Liver (tissue), 9 donors: ENCODE measurements around the gene KRTAP5-1. TPM values are rescaled to one million over a fixed set of nuclear protein-coding genes. Genes with fewer than 3 reads are reported as not detected.

ENCODE experiments used
- DNase-seq: peaks from one replicate; pipeline ENCODE4 v3.0.0-alpha.2; 2017; ENCODE audit warnings: low spot score
- H3K27ac ChIP-seq, 2 donors: one replicate each; pipeline ENCODE4 v1.7.0; 2013; ENCODE audit warnings: inconsistent platforms in 2 of 2, low read length in 2 of 2, control low read depth in 1 of 2, low read depth in 1 of 2, mild to moderate bottlenecking in 1 of 2
- H3K27me3 ChIP-seq, 4 donors: one replicate each; pipeline versions ENCODE4 v1.6.1 to v1.7.0; 2013; ENCODE audit warnings: low read length in 3 of 4, inconsistent platforms in 1 of 4, mild to moderate bottlenecking in 1 of 4, moderate library complexity in 1 of 4; ENCODE audit not compliant: control insufficient read depth in 4 of 4, insufficient read depth in 4 of 4
- H3K36me3 ChIP-seq, 4 donors: one replicate each; pipeline versions ENCODE4 v1.6.1 to v1.7.0; 2013; ENCODE audit warnings: low read length in 3 of 4, mild to moderate bottlenecking in 3 of 4, low read depth in 1 of 4, moderate library complexity in 1 of 4; ENCODE audit not compliant: control insufficient read depth in 4 of 4, insufficient read depth in 3 of 4
- H3K4me1 ChIP-seq, 4 donors: one replicate each; pipeline versions ENCODE4 v1.6.1 to v1.7.0; 2013; ENCODE audit warnings: low read length in 3 of 4, mild to moderate bottlenecking in 3 of 4, moderate library complexity in 1 of 4; ENCODE audit not compliant: control insufficient read depth in 4 of 4, insufficient read depth in 4 of 4
- H3K4me3 ChIP-seq, 3 donors: one replicate each; pipeline versions ENCODE4 v1.6.1 to v1.7.0; 2013; ENCODE audit warnings: low read length in 3 of 3, control low read depth in 1 of 3, low read depth in 1 of 3, mild to moderate bottlenecking in 1 of 3
- H3K9ac ChIP-seq, 2 donors: one replicate each; pipeline ENCODE4 v1.7.0; 2013; ENCODE audit warnings: low read length in 2 of 2, mild to moderate bottlenecking in 2 of 2, moderate library complexity in 2 of 2, control low read depth in 1 of 2, low read depth in 1 of 2
- H3K9me3 ChIP-seq, 4 donors: one replicate each; pipeline versions ENCODE4 v1.6.1 to v1.7.0; 2013; ENCODE audit warnings: low read length in 3 of 4; ENCODE audit not compliant: control insufficient read depth in 4 of 4
- CTCF ChIP-seq: fragments of 150-350 bp; IDR thresholded peaks from 2 replicates; pipeline ENCODE4 v1.5.1; 2017; ENCODE audit warnings: improper control_type of control experiment, low read depth, low read length; ENCODE audit not compliant: missing input control
- EGR1 ChIP-seq, 2 donors: IDR thresholded peaks; 2 replicates each; pipeline ENCODE4 v1.6.1; 2016 to 2018; ENCODE audit warnings: antibody characterized with exemption in 2 of 2, low read depth in 2 of 2
- FOXA1 ChIP-seq: IDR thresholded peaks from 2 replicates; pipeline ENCODE4 v1.6.1; 2016; ENCODE audit warnings: antibody characterized with exemption
- FOXA2 ChIP-seq: IDR thresholded peaks from 2 replicates; pipeline ENCODE4 v1.6.1; 2016; ENCODE audit warnings: antibody characterized with exemption
- GABPA ChIP-seq, 2 donors: IDR thresholded peaks in 1 of 2; conservative IDR thresholded peaks in 1 of 2; 2 replicates each; pipeline ENCODE4 v1.6.1; 2016; ENCODE audit warnings: antibody characterized with exemption in 2 of 2, mild to moderate bottlenecking in 1 of 2, moderate library complexity in 1 of 2
- HNF4A ChIP-seq, 2 donors: conservative IDR thresholded peaks; 2 replicates each; pipeline ENCODE4 v1.6.1; 2016; ENCODE audit warnings: antibody characterized with exemption in 2 of 2, mild to moderate bottlenecking in 2 of 2
- HNF4G ChIP-seq: IDR thresholded peaks from 2 replicates; pipeline ENCODE4 v1.6.1; 2016; ENCODE audit warnings: antibody characterized with exemption
- JUND ChIP-seq, 2 donors: IDR thresholded peaks; 2 replicates each; pipeline ENCODE4 v1.6.1; 2016; ENCODE audit warnings: antibody characterized with exemption in 2 of 2
- NR2F2 ChIP-seq: IDR thresholded peaks from 2 replicates; pipeline ENCODE4 v1.6.1; 2016; ENCODE audit warnings: antibody characterized with exemption
- RAD21 ChIP-seq, 2 donors: IDR thresholded peaks; 2 replicates each; pipeline ENCODE4 v1.6.1; 2016; ENCODE audit warnings: antibody characterized with exemption in 2 of 2, mild to moderate bottlenecking in 2 of 2
- REST ChIP-seq: IDR thresholded peaks from 2 replicates; pipeline ENCODE4 v1.6.1; 2016; ENCODE audit warnings: antibody characterized with exemption, mild to moderate bottlenecking
- RXRA ChIP-seq, 2 donors: IDR thresholded peaks; 2 replicates each; pipeline ENCODE4 v1.6.1; 2017 to 2018; ENCODE audit warnings: antibody characterized with exemption in 2 of 2, mild to moderate bottlenecking in 1 of 2
- SP1 ChIP-seq: IDR thresholded peaks from 2 replicates; pipeline ENCODE4 v1.6.1; 2018; ENCODE audit warnings: antibody characterized with exemption, mild to moderate bottlenecking
- TAF1 ChIP-seq: conservative IDR thresholded peaks from 2 replicates; pipeline ENCODE4 v1.6.1; 2016; ENCODE audit warnings: antibody characterized with exemption, mild to moderate bottlenecking
- YY1 ChIP-seq: IDR thresholded peaks from 2 replicates; pipeline ENCODE4 v1.6.1; 2016; ENCODE audit warnings: antibody characterized with exemption, mild to moderate bottlenecking
- ZBTB33 ChIP-seq: IDR thresholded peaks from 2 replicates; pipeline ENCODE4 v1.6.1; 2016; ENCODE audit warnings: antibody characterized with exemption
- WGBS: extraction: QIAGEN DNeasy Blood & Tissue Kit; methylation state at CpG from one replicate; pipeline ENCODE4 v1.1.7; 2013; 5-methylcytosine and 5-hydroxymethylcytosine counted together
- polyA plus RNA-seq, 2 donors: library from polyadenylated mRNA; stranded (reverse) in 1 of 2; unstranded in 1 of 2; fragments of 200-250 nt in 1 of 2; fragments of >200 nt in 1 of 2; fragmentation: Nextera tagmentation in 1 of 2; extraction: Ambion mirVana in 1 of 2; gene quantifications; one replicate each; pipeline versions ENCODE4 v1.2.1 to v1.2.3, GENCODE V29; 2013 to 2015
- total RNA-seq, 2 donors: library from RNA; depleted of rRNA; stranded (reverse); fragments of >200 nt; gene quantifications; one replicate each; pipeline ENCODE4 v1.2.3, GENCODE V29; 2014
- TF ChIP-seq, protein P1 (sequence below): IDR thresholded peaks from 2 replicates; pipeline ENCODE4 v1.6.1; 2016; ENCODE audit warnings: antibody characterized with exemption
- TF ChIP-seq, protein P2 (sequence below): IDR thresholded peaks from 2 replicates; pipeline ENCODE4 v1.6.1; 2016; ENCODE audit warnings: antibody characterized with exemption
- donor health status: healthy.
- donor health status: healthy.
- donor health status: healthy.
- donor health status: healthy.
- donor health status: healthy.

The KRTAP5-1 gene
- total and polyA plus RNA-seq, 4 donors = not detected

- no peak for TF ChIP-seq ZBTB33
- no peak for TF ChIP-seq JUND (IDR thresholded peaks at IDR 0.05)
- TF ChIP-seq, protein P1, sequence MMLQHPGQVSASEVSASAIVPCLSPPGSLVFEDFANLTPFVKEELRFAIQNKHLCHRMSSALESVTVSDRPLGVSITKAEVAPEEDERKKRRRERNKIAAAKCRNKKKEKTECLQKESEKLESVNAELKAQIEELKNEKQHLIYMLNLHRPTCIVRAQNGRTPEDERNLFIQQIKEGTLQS = no peak
- TF ChIP-seq SP1 = no peak
- no peak for TF ChIP-seq RXRA (IDR thresholded peaks at IDR 0.05)
- TF ChIP-seq HNF4A (conservative IDR thresholded peaks at IDR 0.05) = no peak
- no peak for TF ChIP-seq GABPA (IDR thresholded peaks at IDR 0.05 in 1 of 2, conservative IDR thresholded peaks at IDR 0.05 in 1 of 2)
- TF ChIP-seq EGR1 (IDR thresholded peaks at IDR 0.05; ENCODE audit: low read depth in 2 of 2) = no peak
- no peak for TF ChIP-seq CTCF
- TF ChIP-seq YY1 = no peak
- TF ChIP-seq, protein P2, sequence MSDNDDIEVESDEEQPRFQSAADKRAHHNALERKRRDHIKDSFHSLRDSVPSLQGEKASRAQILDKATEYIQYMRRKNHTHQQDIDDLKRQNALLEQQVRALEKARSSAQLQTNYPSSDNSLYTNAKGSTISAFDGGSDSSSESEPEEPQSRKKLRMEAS = no peak
- no peak for TF ChIP-seq FOXA2
- no peak for TF ChIP-seq TAF1
- TF ChIP-seq FOXA1 = no peak
- no peak for TF ChIP-seq NR2F2
- TF ChIP-seq RAD21 (IDR thresholded peaks at IDR 0.05) = no peak
- TF ChIP-seq REST = no peak
- no peak for TF ChIP-seq HNF4G
- Histone ChIP-seq H3K9me3 (no peaks in the 10 kb centered on the region), H3K4me3 (no peak within 1 kb of the TSS), H3K36me3 (no peaks in the 10 kb centered on the region), H3K9ac (no peak within 1 kb of the TSS), H3K4me1 (peaks cover 0 to 6% (median 0%) of the 10 kb centered on the region in 4 donors), H3K27ac (no peak within 1 kb of the TSS), H3K27me3 (peaks cover 0 to 7% (median 1%) of the 10 kb centered on the region in 4 donors)
- DNase-seq = no peak
- 70% methylated on average over 26 of the region's 26 CpGs for WGBS
Measured at GRCh38 chr11:1629326-1630185, 44.5 kb upstream of the KRTAP5-1 start, which contains the start of gene KRTAP5-5. TSS of gene KRTAP5-5 (plus strand) at chr11:1629775. CDS start at chr11:1629841, 66 bp downstream.
